PC-3 (cell line): ENCODE results near the gene ZNF423.

ENCODE experiments used
- EZH2 ChIP-seq: fragments of 300-600 bp; sonication (generic); IDR thresholded peaks from one replicate; pipeline ENCODE4 v1.6.1; 2017; ENCODE audit warnings: antibody characterized with exemption, mild to moderate bottlenecking, low read length; ENCODE audit not compliant: unreplicated experiment
- TF ChIP-seq, protein P1 (sequence below): fragments of 300-600 bp; sonication (generic); conservative IDR thresholded peaks from 2 replicates; pipeline ENCODE4 v1.5.1; 2017; ENCODE audit warnings: antibody characterized with exemption, low read depth, mild to moderate bottlenecking, low read length

- TF ChIP-seq, protein P1, sequence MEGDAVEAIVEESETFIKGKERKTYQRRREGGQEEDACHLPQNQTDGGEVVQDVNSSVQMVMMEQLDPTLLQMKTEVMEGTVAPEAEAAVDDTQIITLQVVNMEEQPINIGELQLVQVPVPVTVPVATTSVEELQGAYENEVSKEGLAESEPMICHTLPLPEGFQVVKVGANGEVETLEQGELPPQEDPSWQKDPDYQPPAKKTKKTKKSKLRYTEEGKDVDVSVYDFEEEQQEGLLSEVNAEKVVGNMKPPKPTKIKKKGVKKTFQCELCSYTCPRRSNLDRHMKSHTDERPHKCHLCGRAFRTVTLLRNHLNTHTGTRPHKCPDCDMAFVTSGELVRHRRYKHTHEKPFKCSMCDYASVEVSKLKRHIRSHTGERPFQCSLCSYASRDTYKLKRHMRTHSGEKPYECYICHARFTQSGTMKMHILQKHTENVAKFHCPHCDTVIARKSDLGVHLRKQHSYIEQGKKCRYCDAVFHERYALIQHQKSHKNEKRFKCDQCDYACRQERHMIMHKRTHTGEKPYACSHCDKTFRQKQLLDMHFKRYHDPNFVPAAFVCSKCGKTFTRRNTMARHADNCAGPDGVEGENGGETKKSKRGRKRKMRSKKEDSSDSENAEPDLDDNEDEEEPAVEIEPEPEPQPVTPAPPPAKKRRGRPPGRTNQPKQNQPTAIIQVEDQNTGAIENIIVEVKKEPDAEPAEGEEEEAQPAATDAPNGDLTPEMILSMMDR: no peak
- TF ChIP-seq EZH2: no peak
Observed at GRCh38 chr16:49733313-49734009, 122.5 kb downstream of the ZNF423 start.
